ENCODE results near the gene VPS9D1. TPM values are rescaled to one million over a fixed set of nuclear protein-coding genes. Genes with fewer than 3 reads are reported as not detected.

VPS9D1 gene
- total RNA-seq, 1 donor from 2014 or later, result 11.3 TPM

GRCh38 chr16:89657442-89658220 is 63.1 kb downstream of the VPS9D1 start, which contains the start of the genes CHMP1A and SPATA33:
Gene CHMP1A, minus strand, starts transcription at chr16:89657708. Its CDS starts 120 bp downstream, at chr16:89657588.
Gene SPATA33, plus strand, starts transcription at chr16:89657836. Its CDS starts 76 bp downstream, at chr16:89657912.
- peak within 1 kb of the TSS; percentile 98 for H3K9ac ChIP-seq (ENCODE audit: low read length)
- H3K36me3 Mint-ChIP-seq (ENCODE audit: low read depth, unreplicated experiment), result peaks cover 16% of the 10 kb centered on the region
- peak within 1 kb of the TSS; percentile 81 for H3K4me3 ChIP-seq (ENCODE audit: insufficient read depth, low read depth, low read length)
- peak within 1 kb of the TSS; percentile 78 for H3K27ac Mint-ChIP-seq (ENCODE audit: unreplicated experiment)
- no peaks in the 10 kb centered on the region for H3K27me3 Mint-ChIP-seq (ENCODE audit: low read depth, unreplicated experiment)
- peaks cover 35% of the 10 kb centered on the region for H4K20me1 ChIP-seq (ENCODE audit: insufficient read depth, low read length)
- peak within 1 kb of the TSS; percentile 78 for H2AFZ ChIP-seq (ENCODE audit: low read depth, low read length)
- peaks cover 4% of the 10 kb centered on the region for H3K9me3 Mint-ChIP-seq (ENCODE audit: unreplicated experiment)
- H3K4me1 ChIP-seq (ENCODE audit: insufficient read depth, low read length), result peaks cover 12% of the 10 kb centered on the region
- H3K4me3 Mint-ChIP-seq (ENCODE audit: unreplicated experiment), result peak within 1 kb of the TSS; percentile 92
- no peak for FAIRE-seq
- H3K4me2 ChIP-seq (ENCODE audit: low read length), result peak within 1 kb of the TSS; percentile 86
- H3K36me3 ChIP-seq (ENCODE audit: insufficient read depth, low read length), result no peaks in the 10 kb centered on the region
- peak within 1 kb of the TSS; percentile 72 for H3K27ac ChIP-seq (ENCODE audit: low read depth, low read length)
- H3K79me2 ChIP-seq (ENCODE audit: insufficient read depth, low read length), result peaks cover 73% of the 10 kb centered on the region
- no peaks in the 10 kb centered on the region for H3K9me3 ChIP-seq (ENCODE audit: insufficient read depth, low read depth, low read length)
- peak; percentile 54 for DNase-seq (ENCODE audit: low read depth)
- no peaks in the 10 kb centered on the region for H3K27me3 ChIP-seq (ENCODE audit: insufficient read depth, low read length)
- peaks cover 9% of the 10 kb centered on the region for H3K4me1 Mint-ChIP-seq (ENCODE audit: low read depth, unreplicated experiment)
- no peak for TF ChIP-seq EZH2 (IDR thresholded peaks at IDR 0.05; ENCODE audit: insufficient read depth, low read length)
- TF ChIP-seq, protein P1, sequence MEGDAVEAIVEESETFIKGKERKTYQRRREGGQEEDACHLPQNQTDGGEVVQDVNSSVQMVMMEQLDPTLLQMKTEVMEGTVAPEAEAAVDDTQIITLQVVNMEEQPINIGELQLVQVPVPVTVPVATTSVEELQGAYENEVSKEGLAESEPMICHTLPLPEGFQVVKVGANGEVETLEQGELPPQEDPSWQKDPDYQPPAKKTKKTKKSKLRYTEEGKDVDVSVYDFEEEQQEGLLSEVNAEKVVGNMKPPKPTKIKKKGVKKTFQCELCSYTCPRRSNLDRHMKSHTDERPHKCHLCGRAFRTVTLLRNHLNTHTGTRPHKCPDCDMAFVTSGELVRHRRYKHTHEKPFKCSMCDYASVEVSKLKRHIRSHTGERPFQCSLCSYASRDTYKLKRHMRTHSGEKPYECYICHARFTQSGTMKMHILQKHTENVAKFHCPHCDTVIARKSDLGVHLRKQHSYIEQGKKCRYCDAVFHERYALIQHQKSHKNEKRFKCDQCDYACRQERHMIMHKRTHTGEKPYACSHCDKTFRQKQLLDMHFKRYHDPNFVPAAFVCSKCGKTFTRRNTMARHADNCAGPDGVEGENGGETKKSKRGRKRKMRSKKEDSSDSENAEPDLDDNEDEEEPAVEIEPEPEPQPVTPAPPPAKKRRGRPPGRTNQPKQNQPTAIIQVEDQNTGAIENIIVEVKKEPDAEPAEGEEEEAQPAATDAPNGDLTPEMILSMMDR (IDR thresholded peaks at IDR 0.05; ENCODE audit: insufficient read depth, low read depth, low read length), result no peak

Other genes starting within 250 kb of the VPS9D1 start
- 213 TPM in 2 replicates for gene ANKRD11, start 230.3 kb downstream of the VPS9D1 start, total RNA-seq
- gene SPG7, start 212.5 kb downstream of the VPS9D1 start, total RNA-seq, result 86.5 and 96.1 TPM in 2 replicates
- 1,200 and 1,239 TPM in 2 replicates for gene RPL13, start 160.2 kb downstream of the VPS9D1 start, total RNA-seq
- 6.7 and 7.5 TPM in 2 replicates for gene CPNE7, start 145.1 kb downstream of the VPS9D1 start, total RNA-seq
- 0.11 and 0.22 TPM in 2 replicates for gene DPEP1, start 107.3 kb downstream of the VPS9D1 start, total RNA-seq
- 84.2 and 85.7 TPM in 2 replicates for gene CHMP1A, start 63.2 kb downstream of the VPS9D1 start, total RNA-seq
- gene SPATA33, start 63.1 kb downstream of the VPS9D1 start, total RNA-seq, result 11.8 and 12.3 TPM in 2 replicates
- 40.5 and 41.7 TPM in 2 replicates for gene CDK10, start 34.2 kb downstream of the VPS9D1 start, total RNA-seq
- gene SPATA2L, start 19.2 kb downstream of the VPS9D1 start, total RNA-seq, result 9.8 and 10.8 TPM in 2 replicates
- gene ZNF276, start 639 bp upstream of the VPS9D1 start, total RNA-seq, result 21.6 and 22.2 TPM in 2 replicates
- 6.1 and 6.3 TPM in 2 replicates for gene FANCA, start 95.7 kb upstream of the VPS9D1 start, total RNA-seq
- 2.6 and 3.2 TPM in 2 replicates for gene SPIRE2, start 107.6 kb upstream of the VPS9D1 start, total RNA-seq
- gene TCF25, start 152.7 kb upstream of the VPS9D1 start, total RNA-seq, result 187 and 193 TPM in 2 replicates
- 8.4 and 9.2 TPM in 2 replicates for gene MC1R, start 198.0 kb upstream of the VPS9D1 start, total RNA-seq
- 360 and 459 TPM in 2 replicates for gene TUBB3, start 202.4 kb upstream of the VPS9D1 start, total RNA-seq
- 70.7 and 78.8 TPM in 2 replicates for gene DEF8, start 227.9 kb upstream of the VPS9D1 start, total RNA-seq

Data from astrocyte (in vitro differentiated cells and primary cell).